ENCODE measurements around the gene MARF1. TPM values are rescaled to one million over a fixed set of nuclear protein-coding genes. Genes with fewer than 3 reads are reported as not detected.

MARF1 gene
- total RNA-seq, 1 experiment from 2014 or later: 9.9 TPM

- DNase-seq (ENCODE audit: low read depth): no peak
Observed at GRCh38 chr16:15602285-15603044, 40.5 kb downstream of the MARF1 start.

DNA sequence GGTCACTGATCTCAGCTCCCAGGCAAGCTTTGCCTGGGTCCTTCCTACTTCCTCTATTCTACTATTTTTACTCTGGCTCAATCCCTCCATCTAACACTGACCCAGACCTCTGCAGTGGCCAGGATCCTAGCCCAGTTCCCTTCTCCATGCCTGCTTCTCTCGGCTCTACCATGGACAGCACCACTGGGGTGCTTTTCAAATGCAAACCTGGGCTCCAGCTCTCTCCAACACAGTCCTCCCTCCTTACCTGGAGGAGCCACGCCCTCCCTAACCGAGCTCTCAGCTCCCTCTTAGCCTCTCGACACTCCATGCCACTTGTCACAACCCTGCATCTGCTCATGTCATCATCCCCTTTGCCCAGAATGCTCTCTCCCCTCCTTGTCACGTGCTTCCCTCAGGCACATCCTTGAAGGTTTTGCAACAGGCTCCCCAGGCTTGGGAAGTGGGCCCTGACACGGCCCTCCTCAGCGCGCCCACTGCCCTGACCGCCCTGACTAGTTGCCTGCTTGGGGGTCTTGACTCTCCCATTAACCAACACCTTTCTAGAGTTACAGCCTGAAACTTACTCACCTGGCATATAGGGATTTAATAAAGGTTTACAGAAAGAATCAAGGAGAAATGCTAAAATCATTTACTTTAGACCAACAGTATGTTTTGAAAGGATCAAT is 41.6 kb downstream of the MARF1 start:
- no peak for DNase-seq (ENCODE audit: low read depth)

- no peak for DNase-seq (ENCODE audit: low read depth)
Observed at GRCh38 chr16:15599303-15600070, 43.5 kb downstream of the MARF1 start.

GRCh38 chr16:15598648-15599190 is 44.2 kb downstream of the MARF1 start:
- DNase-seq (ENCODE audit: low read depth): no peak

GRCh38 chr16:15597822-15598647 is 44.9 kb downstream of the MARF1 start:
- DNase-seq (ENCODE audit: low read depth): no peak

DNA sequence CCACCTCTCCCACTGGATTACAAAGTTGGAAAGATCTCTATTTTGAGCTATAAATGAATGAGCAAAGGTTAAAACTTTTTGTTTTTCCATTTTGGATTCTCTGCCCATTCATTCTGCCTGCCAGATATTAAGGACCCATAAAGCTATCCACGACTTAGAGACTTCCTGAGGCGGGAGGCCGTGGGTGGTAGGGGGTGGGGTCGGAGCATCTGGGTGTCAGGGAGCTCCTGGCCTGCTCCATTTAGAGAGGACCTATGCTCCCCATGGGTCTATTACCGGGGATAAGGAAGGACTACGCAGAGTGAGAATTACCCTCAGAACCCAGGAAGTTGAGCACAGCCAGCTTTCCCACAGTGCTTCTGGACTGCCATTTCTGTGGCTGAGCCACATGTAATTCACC is 45.8 kb downstream of the MARF1 start:
- DNase-seq (ENCODE audit: low read depth): no peak

GRCh38 chr16:15594711-15595320 is 48.1 kb downstream of the MARF1 start:
- no peak for DNase-seq (ENCODE audit: low read depth)

DNA sequence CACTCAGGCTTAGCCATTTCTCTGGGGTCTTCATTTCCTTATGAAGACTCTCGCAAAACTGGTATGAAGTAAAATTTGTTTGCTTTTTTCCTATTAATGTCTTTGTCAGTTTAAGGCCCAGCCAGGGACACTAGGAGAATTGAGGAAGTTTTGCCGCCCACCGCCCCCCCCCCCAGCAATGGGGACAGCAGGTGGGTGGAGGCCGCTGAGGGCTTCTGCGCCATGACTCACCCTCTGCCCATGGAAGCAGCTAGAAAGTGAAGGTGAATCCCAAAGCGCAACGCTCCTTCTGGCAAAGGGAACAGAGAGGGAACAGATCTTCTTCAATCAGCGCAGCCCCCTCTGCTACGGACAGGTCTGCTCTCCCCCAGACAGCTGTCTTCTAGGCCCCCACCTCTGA is 49.7 kb downstream of the MARF1 start:
- no peak for DNase-seq (ENCODE audit: low read depth)

DNA sequence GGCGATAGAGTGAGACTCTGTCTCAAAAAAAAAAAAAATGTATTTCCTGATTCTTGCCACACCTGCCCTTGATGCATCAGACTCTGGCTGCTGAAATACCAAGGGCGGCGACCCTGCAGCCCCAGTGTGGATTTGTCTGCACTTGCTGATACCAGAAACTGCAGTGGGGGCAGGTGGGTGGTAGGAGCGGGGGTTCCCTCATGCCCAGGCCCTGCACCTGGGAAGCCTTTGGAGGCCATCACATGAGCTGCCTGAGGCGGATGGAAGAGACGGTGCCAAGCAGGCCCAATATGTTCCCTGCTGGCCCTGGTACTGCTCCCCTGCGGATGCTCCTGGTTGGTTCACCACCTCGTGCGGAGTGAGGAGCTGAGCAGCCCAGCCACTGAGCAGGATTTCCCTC is 50.6 kb downstream of the MARF1 start:
- no peak for DNase-seq (ENCODE audit: low read depth)

GRCh38 chr16:15587152-15587825 is 55.7 kb downstream of the MARF1 start:
- DNase-seq (ENCODE audit: low read depth): no peak

DNA sequence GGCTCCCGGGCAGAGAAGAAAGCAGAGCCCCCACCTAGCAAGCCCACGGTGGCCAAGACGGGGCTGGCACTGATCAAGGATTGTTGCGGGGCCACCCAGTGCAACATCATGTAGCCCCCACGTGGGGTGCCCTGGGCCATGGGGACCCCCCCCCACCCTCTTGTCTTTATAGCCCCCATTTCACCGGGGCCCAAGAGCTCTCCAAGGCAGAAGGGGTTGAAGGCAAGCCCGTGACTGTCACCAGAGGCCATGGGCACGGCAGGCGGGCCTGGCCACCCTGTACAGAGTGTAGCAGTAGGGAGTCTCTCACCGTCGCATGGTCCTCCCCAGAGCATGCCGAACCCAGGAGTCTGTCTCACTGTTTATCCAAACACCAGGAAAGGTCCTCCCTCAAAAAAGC is 56.2 kb downstream of the MARF1 start:
- DNase-seq (ENCODE audit: low read depth): no peak

DNA sequence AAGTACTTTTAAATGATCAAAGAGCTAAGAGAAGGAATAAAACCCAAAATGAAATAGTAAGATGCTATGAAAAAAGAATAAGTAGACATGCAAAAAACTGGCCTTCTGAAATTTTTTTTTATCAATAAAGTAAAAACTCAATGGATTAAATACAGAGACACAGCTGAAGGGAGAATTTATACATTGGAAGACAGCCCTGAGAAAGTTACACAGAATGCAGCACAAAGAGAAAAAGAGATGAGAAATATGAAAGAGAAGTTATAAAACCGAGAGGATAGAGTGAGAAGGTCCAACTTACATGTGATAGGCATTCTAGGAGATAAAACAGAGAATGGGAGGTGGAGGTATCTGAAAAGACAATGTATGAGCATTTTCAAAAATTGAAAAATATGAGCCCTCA is 57.0 kb downstream of the MARF1 start:
- no peak for DNase-seq (ENCODE audit: low read depth)

DNA sequence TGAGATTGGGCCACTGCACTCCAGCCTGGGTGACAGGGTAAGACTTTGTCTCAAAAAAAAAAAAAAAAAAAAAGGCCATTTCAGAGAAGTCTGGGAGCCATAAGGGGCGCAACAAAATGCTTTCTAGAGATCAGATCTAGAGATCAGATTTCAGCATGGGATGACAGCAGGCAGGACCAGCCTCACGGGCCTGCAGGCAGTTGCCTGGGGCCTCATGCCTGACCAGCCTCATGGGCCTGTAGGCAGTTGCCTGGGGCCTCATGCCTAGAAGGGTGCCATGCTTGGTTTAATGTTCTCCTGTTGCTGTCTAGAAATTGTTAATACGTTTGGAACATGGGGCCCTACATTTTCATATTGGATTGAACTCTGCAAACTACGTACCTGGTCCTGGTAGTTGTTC is 59.4 kb downstream of the MARF1 start:
- no peak for DNase-seq (ENCODE audit: low read depth)

DNA sequence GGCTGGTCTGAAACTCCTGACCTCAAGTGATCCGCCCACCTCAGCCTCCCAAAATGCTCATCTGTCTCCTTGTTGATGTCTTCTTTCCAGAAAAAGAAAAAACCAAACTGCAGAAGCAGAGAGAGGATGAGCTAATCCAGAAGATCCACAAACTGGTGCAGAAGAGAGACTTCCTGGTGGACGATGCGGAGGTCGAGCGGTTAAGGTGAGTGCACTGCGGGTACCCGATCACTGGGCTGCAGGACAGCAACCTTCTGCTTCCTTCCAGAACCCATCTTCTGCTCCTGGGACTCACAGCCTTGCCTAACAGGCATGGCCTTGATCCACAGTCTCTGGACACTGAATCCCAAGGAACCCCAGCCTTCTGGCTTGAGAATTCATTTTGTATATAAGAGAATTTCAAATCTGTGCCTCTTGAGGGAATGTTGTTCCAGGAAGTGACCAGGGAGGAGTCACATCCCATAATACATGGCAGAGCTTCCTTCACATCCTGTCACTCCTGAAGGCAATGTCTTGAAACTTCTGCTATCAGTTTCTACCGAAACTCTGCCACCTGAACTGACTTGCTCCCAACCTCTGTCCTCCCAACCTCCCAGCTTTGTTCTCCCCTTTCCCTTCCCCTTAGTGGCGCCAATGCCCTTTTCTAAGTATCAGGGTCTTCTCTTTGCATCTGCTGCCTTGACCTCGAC is 61.7 kb downstream of the MARF1 start:
- DNase-seq (ENCODE audit: low read depth): no peak

- DNase-seq (ENCODE audit: low read depth): no peak
Observed at GRCh38 chr16:15578824-15579223, 64.1 kb downstream of the MARF1 start.

DNA sequence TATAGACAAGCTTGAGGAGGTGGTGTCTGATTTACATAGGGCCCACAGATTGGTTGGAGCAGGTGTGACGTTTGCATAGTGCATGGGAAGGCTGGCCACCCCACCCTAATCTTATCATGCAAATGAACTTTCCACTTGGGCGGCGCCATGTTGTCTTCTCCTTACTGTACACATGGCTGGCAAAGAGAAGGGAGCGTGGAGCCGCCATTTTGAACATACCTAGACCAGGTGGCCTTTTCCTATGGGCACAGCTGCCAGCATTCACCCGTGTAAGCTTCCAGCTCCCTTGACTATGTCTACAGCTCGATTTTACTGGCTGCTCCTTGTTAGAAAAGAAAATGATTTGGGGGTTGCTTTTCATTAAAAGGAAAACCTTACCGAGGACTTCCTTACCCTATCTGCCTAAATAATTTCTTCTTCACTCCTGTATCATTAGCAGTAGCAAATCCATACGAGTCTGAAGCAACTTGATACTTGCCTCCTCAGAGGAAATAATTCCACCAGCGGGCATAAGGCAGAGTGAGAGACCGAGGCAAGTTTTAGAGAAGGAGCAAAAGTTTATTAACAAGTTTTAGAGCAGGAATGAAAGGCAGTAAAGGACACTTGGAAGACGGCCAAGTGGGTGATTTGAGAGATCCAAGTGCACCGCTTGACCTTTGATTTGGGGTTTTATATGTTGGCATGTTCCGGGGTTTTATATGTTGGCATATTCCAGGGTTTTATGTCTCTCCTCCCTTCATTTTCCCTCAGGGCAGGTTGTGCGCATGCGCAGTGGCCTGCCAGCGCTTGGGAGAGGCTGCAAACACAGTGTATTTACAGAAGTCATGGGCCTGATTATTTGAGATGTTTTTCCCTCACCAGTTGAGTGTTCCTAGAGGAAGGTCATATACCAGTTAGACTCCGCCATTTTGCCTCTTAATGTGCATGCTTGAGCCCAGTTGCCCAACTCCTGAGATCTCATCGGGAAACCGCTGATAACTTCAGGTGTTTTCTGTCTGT is 65.7 kb downstream of the MARF1 start:
- no peak for DNase-seq (ENCODE audit: low read depth)

DNA sequence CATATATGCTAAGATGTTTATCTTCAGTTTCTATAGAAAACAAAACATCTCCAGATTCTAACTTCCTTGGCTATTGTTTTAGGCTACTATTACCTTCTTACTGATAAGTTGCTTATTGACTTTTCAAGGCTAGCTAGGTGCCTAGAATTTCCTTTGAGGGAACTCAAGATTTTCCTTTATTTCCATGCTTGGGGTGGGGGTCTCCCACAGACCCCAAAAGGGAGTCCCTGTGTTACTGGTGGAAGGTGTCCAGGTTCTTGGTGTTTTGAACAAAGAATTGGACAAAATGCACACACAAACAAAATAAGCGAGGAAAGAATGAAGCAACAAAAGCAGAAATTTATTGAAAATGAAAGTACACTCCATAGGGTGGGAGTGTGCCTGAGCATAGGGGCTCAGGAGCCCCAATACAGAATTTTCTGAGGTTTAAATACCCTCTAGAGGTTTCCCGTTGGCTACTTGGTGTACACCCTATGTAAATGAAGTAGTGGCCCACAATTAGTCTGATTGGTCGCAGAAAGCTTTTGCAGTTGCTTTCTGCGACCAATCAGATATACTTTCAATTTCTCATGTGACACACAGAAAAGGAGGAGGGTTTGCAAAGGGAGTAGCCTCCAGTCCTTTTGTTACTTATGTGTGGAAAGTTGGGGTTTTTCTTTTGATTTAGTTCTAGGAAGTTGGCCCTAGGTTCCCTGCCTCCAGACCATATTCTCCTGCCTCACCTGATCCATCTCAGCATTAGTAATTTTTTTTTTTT is 67.5 kb downstream of the MARF1 start:
- DNase-seq (ENCODE audit: low read depth): no peak

- no peak for DNase-seq (ENCODE audit: low read depth)
Observed at GRCh38 chr16:15574614-15574948, 68.4 kb downstream of the MARF1 start.

Measured in HT1080 (cell line).